EL (cell line): ENCODE measurements around the gene BRICD5.
"Not testable (repeated sequence)": the region's sequence is repeated elsewhere in the genome, so short reads cannot be mapped to it uniquely, and the experiment has no call there.

Source experiments
- DNase-seq: peaks from one replicate; pipeline ENCODE4 v3.0.0-alpha.2; 2016

BRICD5 gene

GRCh38 chr16:2214719-2214968, 4.0 kb upstream of the BRICD5 start, which contains the start of gene PGP:
Gene PGP, minus strand, starts transcription at chr16:2214840. Its CDS starts 63 bp downstream, at chr16:2214777.
- no peak for DNase-seq

- DNase-seq, result peak; percentile 31
These were observed 3.4 kb upstream of the BRICD5 start for GRCh38 chr16:2213817-2214718.

GRCh38 chr16:2212362-2213324, 2.0 kb upstream of the BRICD5 start:
- no peak for DNase-seq

GRCh38 chr16:2211923-2212347, 1.3 kb upstream of the BRICD5 start:
- no peak for DNase-seq

GRCh38 chr16:2210009-2210332, 692 bp downstream of the BRICD5 start:
- no peak for DNase-seq

GRCh38 chr16:2209258-2210008, 1.2 kb downstream of the BRICD5 start:
- no peak for DNase-seq

GRCh38 chr16:2208772-2209171, 1.9 kb downstream of the BRICD5 start:
- no peak for DNase-seq

- no peak for DNase-seq
These were observed 2.4 kb downstream of the BRICD5 start for GRCh38 chr16:2208308-2208707.

GRCh38 chr16:2207872-2208271, 2.8 kb downstream of the BRICD5 start:
- DNase-seq, result no peak

GRCh38 chr16:2206780-2207433, 3.8 kb downstream of the BRICD5 start:
- no peak for DNase-seq

GRCh38 chr16:2206420-2206779, 4.3 kb downstream of the BRICD5 start:
- no peak for DNase-seq

- DNase-seq, result no peak
These were observed 4.7 kb downstream of the BRICD5 start for GRCh38 chr16:2205967-2206313.

GRCh38 chr16:2205104-2205966, 5.3 kb downstream of the BRICD5 start, which contains the start of gene MLST8:
Gene MLST8, plus strand, starts transcription at chr16:2205454. Its CDS starts 632 bp downstream, at chr16:2206086.
- DNase-seq, result peak; percentile 80

GRCh38 chr16:2204416-2205103, 6.1 kb downstream of the BRICD5 start:
- DNase-seq, result no peak

- DNase-seq, result not testable (repeated sequence)
These were observed 7.5 kb downstream of the BRICD5 start for GRCh38 chr16:2203119-2203688.

- DNase-seq, result no peak
These were observed 10.3 kb downstream of the BRICD5 start for GRCh38 chr16:2200313-2200712.

GRCh38 chr16:2199621-2200139, 11.0 kb downstream of the BRICD5 start:
- no peak for DNase-seq

- no peak for DNase-seq
These were observed 11.6 kb downstream of the BRICD5 start for GRCh38 chr16:2199095-2199494.

GRCh38 chr16:2198283-2198682, 12.4 kb downstream of the BRICD5 start:
- DNase-seq, result no peak

- DNase-seq, result no peak
These were observed 12.9 kb downstream of the BRICD5 start for GRCh38 chr16:2197765-2198164.
